HepG2 (cell line): ENCODE data around the gene SLC4A5.

ENCODE experiments used
- ARNTL ChIP-seq: sonication (generic); formaldehyde crosslinking; IDR thresholded peaks from 2 replicates; pipeline ENCODE4 v1.4.0; 2020; ENCODE audit warnings: mild to moderate bottlenecking, missing genetic modification reagents
- NKX3-1 ChIP-seq: sonication (generic); formaldehyde crosslinking; IDR thresholded peaks from 2 replicates; pipeline ENCODE4 v1.5.0; 2020; ENCODE audit warnings: missing genetic modification reagents
- TF ChIP-seq, protein P1 (sequence below): sonication (generic); formaldehyde crosslinking; IDR thresholded peaks from 2 replicates; pipeline ENCODE4 v1.5.1; 2020; ENCODE audit warnings: mild to moderate bottlenecking, missing genetic modification reagents, moderate library complexity
- TF ChIP-seq, protein P2 (sequence below): sonication (generic); formaldehyde crosslinking; IDR thresholded peaks from 2 replicates; pipeline ENCODE4 v1.8.0; 2023; ENCODE audit warnings: mild to moderate bottlenecking, missing genetic modification reagents

DNA sequence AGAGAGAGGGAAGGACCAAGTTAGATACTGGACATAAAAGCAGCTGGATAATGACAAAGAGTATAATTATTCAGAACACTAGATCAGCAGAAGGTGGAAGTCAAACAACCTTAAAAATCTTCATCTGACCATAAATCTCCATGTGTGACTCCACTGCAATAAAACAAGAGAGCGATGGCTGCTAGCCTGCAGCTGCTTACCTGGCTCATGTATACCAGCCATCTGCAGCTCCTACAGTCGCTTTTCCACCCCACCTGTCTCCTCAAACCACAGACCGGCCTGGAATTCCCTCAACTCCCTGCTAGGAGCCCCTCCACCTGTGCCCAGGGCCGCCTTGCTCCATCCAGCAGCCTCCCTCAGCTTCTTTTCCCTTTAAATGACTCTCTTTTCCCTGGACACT is 64.5 kb downstream of the SLC4A5 start:
- TF ChIP-seq NKX3-1 (CRISPR knock-in tag) (no peak), ARNTL (CRISPR knock-in tag) (no peak)
- TF ChIP-seq, protein P1, sequence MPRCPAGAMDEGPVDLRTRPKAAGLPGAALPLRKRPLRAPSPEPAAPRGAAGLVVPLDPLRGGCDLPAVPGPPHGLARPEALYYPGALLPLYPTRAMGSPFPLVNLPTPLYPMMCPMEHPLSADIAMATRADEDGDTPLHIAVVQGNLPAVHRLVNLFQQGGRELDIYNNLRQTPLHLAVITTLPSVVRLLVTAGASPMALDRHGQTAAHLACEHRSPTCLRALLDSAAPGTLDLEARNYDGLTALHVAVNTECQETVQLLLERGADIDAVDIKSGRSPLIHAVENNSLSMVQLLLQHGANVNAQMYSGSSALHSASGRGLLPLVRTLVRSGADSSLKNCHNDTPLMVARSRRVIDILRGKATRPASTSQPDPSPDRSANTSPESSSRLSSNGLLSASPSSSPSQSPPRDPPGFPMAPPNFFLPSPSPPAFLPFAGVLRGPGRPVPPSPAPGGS (CRISPR knock-in tag) = no peak
- TF ChIP-seq, protein P2, sequence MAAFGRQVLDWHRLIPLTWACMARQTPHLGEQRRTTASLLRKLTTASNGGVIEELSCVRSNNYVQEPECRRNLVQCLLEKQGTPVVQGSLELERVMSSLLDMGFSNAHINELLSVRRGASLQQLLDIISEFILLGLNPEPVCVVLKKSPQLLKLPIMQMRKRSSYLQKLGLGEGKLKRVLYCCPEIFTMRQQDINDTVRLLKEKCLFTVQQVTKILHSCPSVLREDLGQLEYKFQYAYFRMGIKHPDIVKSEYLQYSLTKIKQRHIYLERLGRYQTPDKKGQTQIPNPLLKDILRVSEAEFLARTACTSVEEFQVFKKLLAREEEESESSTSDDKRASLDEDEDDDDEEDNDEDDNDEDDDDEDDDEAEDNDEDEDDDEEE (CRISPR knock-in tag) = no peak
